ENCODE data around the gene PPP1R14D. TPM values are rescaled to one million over a fixed set of nuclear protein-coding genes. Genes with fewer than 3 reads are reported as not detected.

Gene PPP1R14D
- not detected in 2 replicates for total RNA-seq

DNA sequence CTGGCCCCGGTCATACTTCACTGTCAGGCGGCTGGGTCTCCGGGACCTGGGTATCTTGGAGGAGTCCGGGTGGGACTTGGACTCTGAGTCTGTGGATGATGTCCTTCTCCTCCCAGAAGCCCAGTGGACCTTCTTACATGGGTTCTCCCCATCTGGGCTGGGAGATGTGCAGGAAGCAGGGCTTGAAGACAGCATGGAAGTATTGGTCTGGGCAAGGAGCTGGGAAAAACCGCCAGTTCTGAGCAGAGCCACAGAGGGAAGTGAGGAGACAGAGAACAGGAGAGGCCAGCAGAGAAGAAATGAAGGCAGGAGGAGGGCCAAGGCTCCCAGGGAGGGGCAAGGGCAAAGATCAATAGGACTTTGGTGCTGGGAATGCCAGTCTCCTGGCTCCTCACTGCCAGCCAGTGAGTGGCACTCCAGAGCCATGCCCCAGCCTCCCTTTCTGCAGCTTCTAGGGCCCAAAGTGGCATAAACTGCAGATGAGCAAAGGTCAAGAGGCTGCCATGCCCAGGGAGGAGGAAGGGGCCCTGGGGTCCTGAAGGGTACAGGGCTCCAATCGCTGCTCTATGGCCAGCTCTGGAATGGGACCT, at the start of gene PPP1R14D:
TSS of gene PPP1R14D (minus strand) at position 262 of the 590 bp plus-strand sequence. CDS start at position 195, 67 bp downstream.

GRCh38 chr15:40873694-40874561, 45.4 kb upstream of the PPP1R14D start, which contains the start of gene RHOV:
RHOV (minus strand) TSS chr15:40874234; CDS start chr15:40874139, 95 bp downstream.

DNA sequence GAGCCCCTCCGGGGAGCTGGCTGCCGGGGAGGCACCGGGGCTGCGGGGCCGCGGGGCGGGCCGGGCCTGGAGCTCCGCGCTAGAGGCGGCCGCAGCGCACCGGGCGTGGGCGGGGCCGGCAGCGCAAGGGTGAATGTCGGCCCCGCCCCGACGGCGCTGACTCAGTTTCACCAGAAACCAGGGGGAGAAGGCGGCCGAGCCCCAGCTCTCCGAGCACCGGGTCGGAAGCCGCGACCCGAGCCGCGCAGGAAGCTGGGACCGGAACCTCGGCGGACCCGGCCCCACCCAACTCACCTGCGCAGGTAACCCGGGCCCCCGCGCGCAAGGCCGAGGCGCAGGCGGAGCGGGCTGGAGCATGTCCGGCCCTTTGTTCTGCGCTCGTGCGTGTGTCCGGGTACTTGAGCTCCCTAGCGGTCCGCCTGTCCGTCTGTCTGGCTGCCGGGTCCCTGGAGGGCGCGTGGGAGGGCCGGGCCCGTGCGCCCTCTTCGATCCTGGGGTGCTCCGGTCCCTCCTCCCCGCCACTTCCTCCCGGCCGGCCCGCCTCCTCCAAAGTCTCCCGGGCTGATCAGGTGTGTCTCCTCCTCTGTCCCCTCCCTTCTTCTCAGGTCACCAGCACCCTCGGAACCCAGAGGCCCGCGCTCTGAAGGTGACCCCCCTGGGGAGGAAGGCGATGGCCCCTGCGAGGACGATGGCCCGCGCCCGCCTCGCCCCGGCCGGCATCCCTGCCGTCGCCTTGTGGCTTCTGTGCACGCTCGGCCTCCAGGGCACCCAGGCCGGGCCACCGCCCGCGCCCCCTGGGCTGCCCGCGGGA, 15.6 kb upstream of the PPP1R14D start, which contains the start of gene SPINT1:
TSS of gene SPINT1 (plus strand) at position 164 of the 811 bp plus-strand sequence. CDS start at position 671, 507 bp downstream.

DNA sequence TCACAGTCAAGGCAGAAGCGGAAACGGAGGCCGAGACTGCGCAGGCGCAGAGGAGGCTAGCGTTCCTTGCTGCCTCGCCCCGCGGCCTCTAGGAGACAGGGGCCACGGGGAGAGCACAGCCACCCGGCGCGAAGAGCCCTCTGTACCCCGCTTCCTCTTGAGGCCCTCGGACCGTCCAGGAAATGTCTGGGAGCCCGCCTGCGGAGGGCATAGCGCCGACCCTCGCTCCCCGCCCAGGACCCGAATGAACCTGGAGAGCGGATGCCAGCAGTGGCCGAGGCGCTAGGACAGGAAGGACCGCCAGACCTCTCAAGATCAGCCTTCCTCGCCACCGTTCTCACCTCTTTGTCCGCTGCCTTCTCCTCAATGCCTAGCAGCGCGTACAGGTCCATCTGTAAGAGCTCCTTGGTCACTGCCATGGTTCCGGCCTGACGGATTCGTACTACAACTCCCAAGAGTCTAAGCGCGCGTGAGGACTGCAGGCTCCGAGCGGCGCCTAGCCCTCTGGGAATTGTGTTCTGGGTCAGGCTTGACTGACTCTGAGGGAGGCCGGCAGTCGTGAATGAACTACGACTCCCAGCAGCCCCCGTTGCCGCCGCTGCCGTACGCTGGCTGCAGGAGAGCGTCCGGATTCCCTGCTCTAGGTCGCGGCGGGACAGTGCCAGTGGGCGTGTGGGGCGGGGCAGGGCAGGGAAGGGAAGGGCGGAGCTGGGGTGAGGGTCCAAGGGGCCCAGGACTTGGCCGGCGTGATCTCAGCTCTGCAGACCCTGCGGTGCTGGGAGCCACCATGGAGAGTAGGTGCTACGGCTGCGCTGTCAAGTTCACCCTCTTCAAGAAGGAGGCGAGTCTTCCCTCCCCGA, 21.2 kb downstream of the PPP1R14D start, which contains the start of the genes DNAJC17 and ZFYVE19:
TSS of gene DNAJC17 (minus strand) at position 446 of the 860 bp plus-strand sequence. CDS start at position 419, 27 bp downstream.
TSS of gene ZFYVE19 (plus strand) at position 62 of the 860 bp plus-strand sequence. CDS start at position 563, 501 bp downstream.

DNA sequence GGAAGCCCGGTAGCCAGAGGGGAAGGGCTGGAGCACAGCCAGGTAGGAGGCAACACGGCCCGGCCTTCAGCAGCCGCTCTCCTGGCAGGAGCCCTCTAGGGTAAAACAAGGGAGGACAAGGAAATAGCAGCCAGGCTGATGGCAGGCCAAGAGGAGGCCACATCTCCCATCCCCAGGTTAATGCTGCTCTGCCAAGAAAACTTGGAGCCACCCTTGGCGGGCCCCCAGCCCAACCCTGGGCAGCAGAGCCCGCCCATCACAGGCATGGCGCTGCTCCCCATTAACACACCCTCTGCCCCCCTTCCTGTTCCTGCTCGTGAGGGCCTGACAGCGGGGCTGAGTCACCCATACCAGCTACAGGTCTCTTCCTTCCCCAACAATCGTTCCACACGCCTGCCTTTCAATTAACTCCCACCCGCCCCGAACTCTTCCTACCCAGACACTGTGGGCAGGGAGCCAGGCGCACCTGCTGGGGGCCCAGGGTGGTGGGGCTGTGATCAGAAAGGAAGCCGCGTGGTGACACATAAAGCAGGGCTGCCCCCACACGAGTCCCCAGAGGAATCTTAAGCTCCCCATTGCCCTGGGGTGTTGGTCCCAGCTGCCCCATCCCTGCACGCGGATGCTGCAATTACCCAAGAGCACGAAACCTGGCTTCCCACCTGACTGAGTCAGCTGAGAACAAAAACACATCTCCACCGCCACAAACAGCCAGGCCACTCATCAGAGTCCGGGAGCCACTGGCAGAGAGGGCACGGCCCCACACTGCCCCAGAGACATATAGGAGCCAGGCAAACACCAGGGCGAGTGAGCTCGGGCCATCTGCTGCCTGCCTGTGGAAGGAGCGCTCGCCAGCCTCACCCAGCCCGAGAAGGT, 59.0 kb downstream of the PPP1R14D start, which contains the start of gene C15orf62:
TSS of gene C15orf62 (plus strand) at position 707 of the 873 bp plus-strand sequence. CDS start 516 bp downstream, outside the sequence.

Other genes starting within 250 kb of the PPP1R14D start
- 1.3 and 1.7 TPM in 2 replicates for gene KNL1, start 234.5 kb downstream of the PPP1R14D start, total RNA-seq
- 1.4 and 1.6 TPM in 2 replicates for gene RAD51, start 133.5 kb downstream of the PPP1R14D start, total RNA-seq
- gene RMDN3, start 73.5 kb downstream of the PPP1R14D start, total RNA-seq = 14.5 and 20.2 TPM in 2 replicates
- gene GCHFR, start 64.6 kb downstream of the PPP1R14D start, total RNA-seq = 3.2 and 5.0 TPM in 2 replicates
- gene C15orf62, start 58.7 kb downstream of the PPP1R14D start, total RNA-seq = not detected in 2 replicates
- gene ZFYVE19, start 21.6 kb downstream of the PPP1R14D start, total RNA-seq = 17.0 and 20.1 TPM in 2 replicates
- gene DNAJC17, start 21.2 kb downstream of the PPP1R14D start, total RNA-seq = 13.8 and 14.1 TPM in 2 replicates
- 0.18 and 0.43 TPM in 2 replicates for gene SPINT1, start 15.3 kb upstream of the PPP1R14D start, total RNA-seq
- under 0.01 TPM in 1 of 2 replicates, not detected in the other for gene RHOV, start 45.5 kb upstream of the PPP1R14D start, total RNA-seq
- gene VPS18, start 65.7 kb upstream of the PPP1R14D start, total RNA-seq = 35.3 and 54.5 TPM in 2 replicates
- gene DLL4, start 100.6 kb upstream of the PPP1R14D start, total RNA-seq = 0.46 and 0.85 TPM in 2 replicates
- 17.5 and 40.8 TPM in 2 replicates for gene CHAC1, start 124.8 kb upstream of the PPP1R14D start, total RNA-seq